HepG2 (cell line): ENCODE results near the gene PNPLA2. TPM values are rescaled to one million over a fixed set of nuclear protein-coding genes. Genes with fewer than 3 reads are reported as not detected.

Experiments
- PITX1 ChIP-seq: sonication (generic); formaldehyde crosslinking; IDR thresholded peaks from 2 replicates; pipeline ENCODE4 v1.5.1; 2020; ENCODE audit warnings: mild to moderate bottlenecking, missing genetic modification reagents
- ZFP82 ChIP-seq: sonication (generic); formaldehyde crosslinking; IDR thresholded peaks from 2 replicates; pipeline ENCODE4 v1.5.1; 2020; ENCODE audit warnings: mild to moderate bottlenecking, missing genetic modification reagents, borderline replicate concordance
- ZNF160 ChIP-seq: sonication (generic); formaldehyde crosslinking; IDR thresholded peaks from 2 replicates; pipeline ENCODE4 v1.8.0; 2022; ENCODE audit warnings: mild to moderate bottlenecking, inconsistent platforms, missing genetic modification reagents
- ZNF614 ChIP-seq: IDR thresholded peaks from 2 replicates; pipeline ENCODE4 v1.6.1; 2018; ENCODE audit warnings: missing biosample characterization, missing genetic modification reagents, inconsistent platforms, borderline replicate concordance
- ZNF615 ChIP-seq: sonication (generic); formaldehyde crosslinking; IDR thresholded peaks from 2 replicates; pipeline ENCODE4 v1.5.0; 2020; ENCODE audit warnings: mild to moderate bottlenecking, missing genetic modification reagents, borderline replicate concordance
- ZNF761 ChIP-seq: sonication (generic); formaldehyde crosslinking; conservative IDR thresholded peaks from 2 replicates; pipeline ENCODE4 v1.4.0; 2020; ENCODE audit warnings: mild to moderate bottlenecking, missing genetic modification reagents
- polyA plus RNA-seq, 8 experiments: library from polyadenylated mRNA; depleted of rRNA in 3 of 8; stranded (reverse) in 7 of 8; unstranded in 1 of 8; fragments of >200 nt; fragmentation: Illumina TruSeq in 4 of 8; extraction: Trizol in 4 of 8; gene quantifications; 2 replicates each; pipeline versions ENCODE4 v1.2.1 to v1.2.3, GENCODE V29; 2011 to 2016; ENCODE audit warnings: low read depth in 4 of 8, missing spikeins in 1 of 8, mixed read lengths in 1 of 8; ENCODE audit not compliant: insufficient read depth in 1 of 8
- total RNA-seq, 5 experiments: library from RNA; depleted of rRNA; stranded (reverse); fragments of >200 nt; fragmentation: Illumina TruSeq; extraction: Trizol; gene quantifications; 2 replicates each; pipeline ENCODE4 v1.2.3, GENCODE V29; 2016; ENCODE audit warnings: low read depth in 1 of 5
- TF ChIP-seq, protein P1 (sequence below): sonication (generic); formaldehyde crosslinking; IDR thresholded peaks from 2 replicates; pipeline ENCODE4 v1.5.0; 2020; ENCODE audit warnings: mild to moderate bottlenecking, missing genetic modification reagents, borderline replicate concordance
- TF ChIP-seq, protein P2 (sequence below): sonication (generic); formaldehyde crosslinking; IDR thresholded peaks from 2 replicates; pipeline ENCODE4 v1.9.0; 2021; ENCODE audit warnings: missing genetic modification reagents, borderline replicate concordance
- TF ChIP-seq, protein P3 (sequence below): sonication (generic); formaldehyde crosslinking; IDR thresholded peaks from 2 replicates; pipeline ENCODE4 v1.8.0; 2022; ENCODE audit warnings: mild to moderate bottlenecking, missing genetic modification reagents; ENCODE audit not compliant: insufficient replicate concordance
- TF ChIP-seq, protein P4 (sequence below): sonication (generic); formaldehyde crosslinking; IDR thresholded peaks from 2 replicates; pipeline ENCODE4 v1.4.0; 2020; ENCODE audit warnings: missing genetic modification reagents, mild to moderate bottlenecking, borderline replicate concordance

Gene PNPLA2
- total and polyA plus RNA-seq, 2 of the 13 experiments (the other 11 are each of a cell fraction or from before 2014, with no cell fraction given): 10.5 to 43.2 TPM

DNA sequence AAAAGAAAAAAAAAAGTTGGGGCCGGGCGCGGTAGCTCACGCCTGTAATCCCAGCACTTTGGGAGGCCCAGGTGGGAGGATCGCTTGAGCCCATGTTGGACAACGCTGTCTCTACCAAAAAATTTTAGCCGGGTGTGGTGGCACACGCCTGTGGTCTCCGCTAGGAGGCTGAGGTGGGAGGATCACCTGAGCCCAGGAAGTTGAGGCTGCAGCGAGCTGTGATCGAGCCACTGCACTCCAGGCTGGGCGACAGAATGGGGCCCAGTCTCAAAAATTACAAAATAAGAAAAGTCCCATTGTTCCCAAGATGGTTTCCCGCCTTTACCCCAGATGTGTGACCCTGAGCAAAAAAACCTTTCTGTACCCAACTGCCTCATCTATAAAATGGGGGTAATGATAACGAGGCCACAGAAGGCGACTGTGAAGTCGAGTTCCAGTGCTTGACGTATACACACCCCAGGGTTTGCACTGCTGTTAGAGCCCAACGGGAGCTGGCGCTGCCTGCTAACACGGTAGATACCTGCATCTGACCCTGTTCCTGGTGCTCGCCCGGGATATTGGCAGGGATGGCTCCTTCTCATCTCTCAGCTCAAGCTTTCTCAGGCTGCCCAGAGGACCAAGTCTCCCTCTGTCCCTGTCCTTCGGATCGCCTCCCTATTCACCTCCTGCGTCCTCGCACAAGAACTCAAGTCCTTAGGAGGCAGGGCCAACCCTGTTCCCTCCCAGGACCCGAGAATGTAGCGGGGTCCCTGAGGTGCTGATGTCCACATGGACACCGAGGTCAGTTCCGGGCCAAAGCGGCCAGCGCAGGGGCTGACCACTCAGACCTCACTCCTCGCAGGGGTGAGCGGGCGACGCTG lies 10.1 kb upstream of the PNPLA2 start (continued):
- TF ChIP-seq, protein P1, sequence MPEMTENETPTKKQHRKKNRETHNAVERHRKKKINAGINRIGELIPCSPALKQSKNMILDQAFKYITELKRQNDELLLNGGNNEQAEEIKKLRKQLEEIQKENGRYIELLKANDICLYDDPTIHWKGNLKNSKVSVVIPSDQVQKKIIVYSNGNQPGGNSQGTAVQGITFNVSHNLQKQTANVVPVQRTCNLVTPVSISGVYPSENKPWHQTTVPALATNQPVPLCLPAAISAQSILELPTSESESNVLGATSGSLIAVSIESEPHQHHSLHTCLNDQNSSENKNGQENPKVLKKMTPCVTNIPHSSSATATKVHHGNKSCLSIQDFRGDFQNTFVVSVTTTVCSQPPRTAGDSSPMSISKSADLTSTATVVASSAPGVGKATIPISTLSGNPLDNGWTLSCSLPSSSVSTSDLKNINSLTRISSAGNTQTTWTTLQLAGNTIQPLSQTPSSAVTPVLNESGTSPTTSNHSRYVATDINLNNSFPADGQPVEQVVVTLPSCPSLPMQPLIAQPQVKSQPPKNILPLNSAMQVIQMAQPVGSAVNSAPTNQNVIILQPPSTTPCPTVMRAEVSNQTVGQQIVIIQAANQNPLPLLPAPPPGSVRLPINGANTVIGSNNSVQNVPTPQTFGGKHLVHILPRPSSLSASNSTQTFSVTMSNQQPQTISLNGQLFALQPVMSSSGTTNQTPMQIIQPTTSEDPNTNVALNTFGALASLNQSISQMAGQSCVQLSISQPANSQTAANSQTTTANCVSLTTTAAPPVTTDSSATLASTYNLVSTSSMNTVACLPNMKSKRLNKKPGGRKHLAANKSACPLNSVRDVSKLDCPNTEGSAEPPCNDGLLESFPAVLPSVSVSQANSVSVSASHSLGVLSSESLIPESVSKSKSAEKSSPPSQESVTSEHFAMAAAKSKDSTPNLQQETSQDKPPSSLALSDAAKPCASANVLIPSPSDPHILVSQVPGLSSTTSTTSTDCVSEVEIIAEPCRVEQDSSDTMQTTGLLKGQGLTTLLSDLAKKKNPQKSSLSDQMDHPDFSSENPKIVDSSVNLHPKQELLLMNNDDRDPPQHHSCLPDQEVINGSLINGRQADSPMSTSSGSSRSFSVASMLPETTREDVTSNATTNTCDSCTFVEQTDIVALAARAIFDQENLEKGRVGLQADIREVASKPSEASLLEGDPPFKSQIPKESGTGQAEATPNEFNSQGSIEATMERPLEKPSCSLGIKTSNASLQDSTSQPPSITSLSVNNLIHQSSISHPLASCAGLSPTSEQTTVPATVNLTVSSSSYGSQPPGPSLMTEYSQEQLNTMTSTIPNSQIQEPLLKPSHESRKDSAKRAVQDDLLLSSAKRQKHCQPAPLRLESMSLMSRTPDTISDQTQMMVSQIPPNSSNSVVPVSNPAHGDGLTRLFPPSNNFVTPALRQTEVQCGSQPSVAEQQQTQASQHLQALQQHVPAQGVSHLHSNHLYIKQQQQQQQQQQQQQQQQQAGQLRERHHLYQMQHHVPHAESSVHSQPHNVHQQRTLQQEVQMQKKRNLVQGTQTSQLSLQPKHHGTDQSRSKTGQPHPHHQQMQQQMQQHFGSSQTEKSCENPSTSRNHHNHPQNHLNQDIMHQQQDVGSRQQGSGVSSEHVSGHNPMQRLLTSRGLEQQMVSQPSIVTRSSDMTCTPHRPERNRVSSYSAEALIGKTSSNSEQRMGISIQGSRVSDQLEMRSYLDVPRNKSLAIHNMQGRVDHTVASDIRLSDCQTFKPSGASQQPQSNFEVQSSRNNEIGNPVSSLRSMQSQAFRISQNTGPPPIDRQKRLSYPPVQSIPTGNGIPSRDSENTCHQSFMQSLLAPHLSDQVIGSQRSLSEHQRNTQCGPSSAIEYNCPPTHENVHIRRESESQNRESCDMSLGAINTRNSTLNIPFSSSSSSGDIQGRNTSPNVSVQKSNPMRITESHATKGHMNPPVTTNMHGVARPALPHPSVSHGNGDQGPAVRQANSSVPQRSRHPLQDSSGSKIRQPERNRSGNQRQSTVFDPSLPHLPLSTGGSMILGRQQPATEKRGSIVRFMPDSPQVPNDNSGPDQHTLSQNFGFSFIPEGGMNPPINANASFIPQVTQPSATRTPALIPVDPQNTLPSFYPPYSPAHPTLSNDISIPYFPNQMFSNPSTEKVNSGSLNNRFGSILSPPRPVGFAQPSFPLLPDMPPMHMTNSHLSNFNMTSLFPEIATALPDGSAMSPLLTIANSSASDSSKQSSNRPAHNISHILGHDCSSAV (CRISPR knock-in tag): no peak
- no peak for TF ChIP-seq ZNF614
- TF ChIP-seq PITX1 (CRISPR knock-in tag): no peak
- TF ChIP-seq ZNF615 (CRISPR knock-in tag): no peak
- TF ChIP-seq ZNF761 (CRISPR knock-in tag): no peak
- TF ChIP-seq, protein P2, sequence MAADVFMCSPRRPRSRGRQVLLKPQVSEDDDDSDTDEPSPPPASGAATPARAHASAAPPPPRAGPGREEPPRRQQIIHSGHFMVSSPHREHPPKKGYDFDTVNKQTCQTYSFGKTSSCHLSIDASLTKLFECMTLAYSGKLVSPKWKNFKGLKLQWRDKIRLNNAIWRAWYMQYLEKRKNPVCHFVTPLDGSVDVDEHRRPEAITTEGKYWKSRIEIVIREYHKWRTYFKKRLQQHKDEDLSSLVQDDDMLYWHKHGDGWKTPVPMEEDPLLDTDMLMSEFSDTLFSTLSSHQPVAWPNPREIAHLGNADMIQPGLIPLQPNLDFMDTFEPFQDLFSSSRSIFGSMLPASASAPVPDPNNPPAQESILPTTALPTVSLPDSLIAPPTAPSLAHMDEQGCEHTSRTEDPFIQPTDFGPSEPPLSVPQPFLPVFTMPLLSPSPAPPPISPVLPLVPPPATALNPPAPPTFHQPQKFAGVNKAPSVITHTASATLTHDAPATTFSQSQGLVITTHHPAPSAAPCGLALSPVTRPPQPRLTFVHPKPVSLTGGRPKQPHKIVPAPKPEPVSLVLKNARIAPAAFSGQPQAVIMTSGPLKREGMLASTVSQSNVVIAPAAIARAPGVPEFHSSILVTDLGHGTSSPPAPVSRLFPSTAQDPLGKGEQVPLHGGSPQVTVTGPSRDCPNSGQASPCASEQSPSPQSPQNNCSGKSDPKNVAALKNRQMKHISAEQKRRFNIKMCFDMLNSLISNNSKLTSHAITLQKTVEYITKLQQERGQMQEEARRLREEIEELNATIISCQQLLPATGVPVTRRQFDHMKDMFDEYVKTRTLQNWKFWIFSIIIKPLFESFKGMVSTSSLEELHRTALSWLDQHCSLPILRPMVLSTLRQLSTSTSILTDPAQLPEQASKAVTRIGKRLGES (CRISPR knock-in tag): no peak
- TF ChIP-seq, protein P3, sequence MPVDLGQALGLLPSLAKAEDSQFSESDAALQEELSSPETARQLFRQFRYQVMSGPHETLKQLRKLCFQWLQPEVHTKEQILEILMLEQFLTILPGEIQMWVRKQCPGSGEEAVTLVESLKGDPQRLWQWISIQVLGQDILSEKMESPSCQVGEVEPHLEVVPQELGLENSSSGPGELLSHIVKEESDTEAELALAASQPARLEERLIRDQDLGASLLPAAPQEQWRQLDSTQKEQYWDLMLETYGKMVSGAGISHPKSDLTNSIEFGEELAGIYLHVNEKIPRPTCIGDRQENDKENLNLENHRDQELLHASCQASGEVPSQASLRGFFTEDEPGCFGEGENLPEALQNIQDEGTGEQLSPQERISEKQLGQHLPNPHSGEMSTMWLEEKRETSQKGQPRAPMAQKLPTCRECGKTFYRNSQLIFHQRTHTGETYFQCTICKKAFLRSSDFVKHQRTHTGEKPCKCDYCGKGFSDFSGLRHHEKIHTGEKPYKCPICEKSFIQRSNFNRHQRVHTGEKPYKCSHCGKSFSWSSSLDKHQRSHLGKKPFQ (CRISPR knock-in tag): no peak
- TF ChIP-seq ZFP82 (CRISPR knock-in tag): no peak
- TF ChIP-seq ZNF160 (CRISPR knock-in tag): no peak
- TF ChIP-seq, protein P4, sequence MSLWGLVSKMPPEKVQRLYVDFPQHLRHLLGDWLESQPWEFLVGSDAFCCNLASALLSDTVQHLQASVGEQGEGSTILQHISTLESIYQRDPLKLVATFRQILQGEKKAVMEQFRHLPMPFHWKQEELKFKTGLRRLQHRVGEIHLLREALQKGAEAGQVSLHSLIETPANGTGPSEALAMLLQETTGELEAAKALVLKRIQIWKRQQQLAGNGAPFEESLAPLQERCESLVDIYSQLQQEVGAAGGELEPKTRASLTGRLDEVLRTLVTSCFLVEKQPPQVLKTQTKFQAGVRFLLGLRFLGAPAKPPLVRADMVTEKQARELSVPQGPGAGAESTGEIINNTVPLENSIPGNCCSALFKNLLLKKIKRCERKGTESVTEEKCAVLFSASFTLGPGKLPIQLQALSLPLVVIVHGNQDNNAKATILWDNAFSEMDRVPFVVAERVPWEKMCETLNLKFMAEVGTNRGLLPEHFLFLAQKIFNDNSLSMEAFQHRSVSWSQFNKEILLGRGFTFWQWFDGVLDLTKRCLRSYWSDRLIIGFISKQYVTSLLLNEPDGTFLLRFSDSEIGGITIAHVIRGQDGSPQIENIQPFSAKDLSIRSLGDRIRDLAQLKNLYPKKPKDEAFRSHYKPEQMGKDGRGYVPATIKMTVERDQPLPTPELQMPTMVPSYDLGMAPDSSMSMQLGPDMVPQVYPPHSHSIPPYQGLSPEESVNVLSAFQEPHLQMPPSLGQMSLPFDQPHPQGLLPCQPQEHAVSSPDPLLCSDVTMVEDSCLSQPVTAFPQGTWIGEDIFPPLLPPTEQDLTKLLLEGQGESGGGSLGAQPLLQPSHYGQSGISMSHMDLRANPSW: no peak
